Adrenal gland (tissue), 5 donors: Measurements from ENCODE around the gene SGK2.

Experiments used
- CTCF ChIP-seq, 6 experiments: fragments of 450-650 bp in 4 of 6; fragments of 200-600 bp in 2 of 6; sonication (generic) in 1 of 6; IDR thresholded peaks; 1 replicate in 5 of 6; 2 replicates in 1 of 6; pipeline versions ENCODE4 v1.5.1 to v1.8.0; 2016 to 2021; ENCODE audit warnings: antibody characterized with exemption in 6 of 6, mild to moderate bottlenecking in 2 of 6, moderate library complexity in 1 of 6
- POLR2A ChIP-seq, 2 donors: fragments of 450-650 bp; IDR thresholded peaks; one replicate each; pipeline ENCODE4 v1.6.1; 2017; ENCODE audit warnings: antibody characterized with exemption in 2 of 2, mild to moderate bottlenecking in 2 of 2, moderate library complexity in 1 of 2
- donor health status: DM: no; HTN: no; CAD: no.

GRCh38 chr20:43545837-43546578 lies 12.8 kb upstream of the SGK2 start:
- TF ChIP-seq CTCF (IDR thresholded peaks at IDR 0.05) (no peak), POLR2A (IDR thresholded peaks at IDR 0.05) (no peak)
